Natural killer cell (primary cell): ENCODE data around the gene ITM2B. TPM values are rescaled to one million over a fixed set of nuclear protein-coding genes. Genes with fewer than 3 reads are reported as not detected.
"Not testable (repeated sequence)": the region's sequence is repeated elsewhere in the genome, so short reads cannot be mapped to it uniquely, and the experiment has no call there.

Experiments
- ATAC-seq, 3 donors: fragments of 150-1000 bp in 2 of 3; fragments of 200-7000 bp in 1 of 3; cut with Tn5 transposase; 1 replicate in 1 of 3; 2 replicates in 2 of 3; pipeline ENCODE4 v1.10.0; 2021; ENCODE audit warnings: mild to moderate bottlenecking in 2 of 3, moderate library complexity in 2 of 3
- DNase-seq, 2 donors: peaks; one replicate each; pipeline versions ENCODE4 v3.0.0 to v3.0.0-alpha.2; 2013 to 2021; ENCODE audit warnings: mixed read lengths in 1 of 2
- H3K27ac ChIP-seq: one replicate; pipeline ENCODE4 v1.5.1; 2013; ENCODE audit warnings: mild to moderate bottlenecking, low read length
- H3K27me3 ChIP-seq: one replicate; pipeline ENCODE4 v1.6.1; 2013; ENCODE audit warnings: low read length; ENCODE audit not compliant: control insufficient read depth, insufficient read depth
- H3K36me3 ChIP-seq: one replicate; pipeline ENCODE4 v1.6.1; 2013; ENCODE audit warnings: low read length; ENCODE audit not compliant: control insufficient read depth, insufficient read depth
- H3K4me1 ChIP-seq: one replicate; pipeline ENCODE4 v1.6.1; 2013; ENCODE audit warnings: low read length; ENCODE audit not compliant: control insufficient read depth, insufficient read depth
- H3K4me3 ChIP-seq: one replicate; pipeline ENCODE4 v1.5.1; 2013; ENCODE audit warnings: low read length
- H3K9me3 ChIP-seq: one replicate; pipeline ENCODE4 v1.6.1; 2013; ENCODE audit warnings: low read length; ENCODE audit not compliant: control insufficient read depth, insufficient read depth
- H3K27ac Mint-ChIP-seq, 2 donors: one replicate each; pipeline ENCODE4 v1.8.0; 2022; ENCODE audit warnings: mild to moderate bottlenecking in 2 of 2, mixed read lengths in 2 of 2, moderate library complexity in 1 of 2
- H3K27me3 Mint-ChIP-seq, 2 donors: one replicate each; pipeline ENCODE4 v1.8.0; 2022; ENCODE audit warnings: low read depth in 2 of 2, mixed read lengths in 2 of 2
- H3K36me3 Mint-ChIP-seq: one replicate; pipeline ENCODE4 v1.8.0; 2022; ENCODE audit warnings: mixed read lengths
- H3K4me1 Mint-ChIP-seq, 2 donors: one replicate each; pipeline ENCODE4 v1.8.0; 2022; ENCODE audit warnings: mixed read lengths in 2 of 2
- H3K4me3 Mint-ChIP-seq: one replicate; pipeline ENCODE4 v1.8.0; 2022; ENCODE audit warnings: mild to moderate bottlenecking, moderate library complexity, mixed read lengths
- H3K9me3 Mint-ChIP-seq, 2 donors: one replicate each; pipeline ENCODE4 v1.8.0; 2022; ENCODE audit warnings: mixed read lengths in 2 of 2
- WGBS: methylation state at CpG from one replicate; pipeline ENCODE4 v1.1.7; 2013; ENCODE audit warnings: missing lambda C conversion rate; ENCODE audit not compliant: insufficient coverage; 5-methylcytosine and 5-hydroxymethylcytosine counted together
- intact Hi-C: fragments of 100-400 bp; cut with micrococcal nuclease; formaldehyde crosslinking; loops from one replicate; pipeline ENCODE4 v1.14.2; 2022
- total RNA-seq, 4 donors: library from RNA; stranded (reverse); fragments of 120-200 nt in 1 of 4; gene quantifications; one replicate each; pipeline versions ENCODE4 v1.2.3 to v1.2.4, GENCODE V29; 2013 to 2022
- TF ChIP-seq, protein P1 (sequence below): fragments of 200-600 bp; IDR thresholded peaks from one replicate; pipeline ENCODE4 v1.8.0; 2022; ENCODE audit warnings: antibody characterized with exemption

ITM2B gene
- total RNA-seq, 3 donors from 2014 or later (not counting 1 experiment from before 2014, with no cell fraction given): 305 to 387 (median 309) TPM

- intact Hi-C loops: no loop called here
- H3K4me1 ChIP-seq: peaks cover 7% of the 10 kb centered on the region
- peaks cover 9% of the 10 kb centered on the region for H3K9me3 ChIP-seq
- WGBS: no CpG with 5 or more reads among the region's 3 CpGs
- no peaks in the 10 kb centered on the region for H3K36me3 ChIP-seq
- no peaks in the 10 kb centered on the region for H3K9me3 Mint-ChIP-seq
- no peaks in the 10 kb centered on the region for H3K36me3 Mint-ChIP-seq
- no peak overlapping the region for H3K27ac ChIP-seq
- TF ChIP-seq, protein P1, sequence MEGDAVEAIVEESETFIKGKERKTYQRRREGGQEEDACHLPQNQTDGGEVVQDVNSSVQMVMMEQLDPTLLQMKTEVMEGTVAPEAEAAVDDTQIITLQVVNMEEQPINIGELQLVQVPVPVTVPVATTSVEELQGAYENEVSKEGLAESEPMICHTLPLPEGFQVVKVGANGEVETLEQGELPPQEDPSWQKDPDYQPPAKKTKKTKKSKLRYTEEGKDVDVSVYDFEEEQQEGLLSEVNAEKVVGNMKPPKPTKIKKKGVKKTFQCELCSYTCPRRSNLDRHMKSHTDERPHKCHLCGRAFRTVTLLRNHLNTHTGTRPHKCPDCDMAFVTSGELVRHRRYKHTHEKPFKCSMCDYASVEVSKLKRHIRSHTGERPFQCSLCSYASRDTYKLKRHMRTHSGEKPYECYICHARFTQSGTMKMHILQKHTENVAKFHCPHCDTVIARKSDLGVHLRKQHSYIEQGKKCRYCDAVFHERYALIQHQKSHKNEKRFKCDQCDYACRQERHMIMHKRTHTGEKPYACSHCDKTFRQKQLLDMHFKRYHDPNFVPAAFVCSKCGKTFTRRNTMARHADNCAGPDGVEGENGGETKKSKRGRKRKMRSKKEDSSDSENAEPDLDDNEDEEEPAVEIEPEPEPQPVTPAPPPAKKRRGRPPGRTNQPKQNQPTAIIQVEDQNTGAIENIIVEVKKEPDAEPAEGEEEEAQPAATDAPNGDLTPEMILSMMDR: no peak
- H3K27ac Mint-ChIP-seq: no peak overlapping the region
- no peak overlapping the region for H3K4me3 ChIP-seq
- no peaks in the 10 kb centered on the region for H3K27me3 ChIP-seq
- DNase-seq (no peak), ATAC-seq (no peak)
- peaks cover 11 to 12% of the 10 kb centered on the region in 2 donors for H3K4me1 Mint-ChIP-seq
- no peak overlapping the region for H3K4me3 Mint-ChIP-seq
- H3K27me3 Mint-ChIP-seq: peaks cover 0 to 7% of the 10 kb centered on the region in 2 donors
Observed at GRCh38 chr13:48210178-48210577, 22.8 kb upstream of the ITM2B start.

- peaks cover 14% of the 10 kb centered on the region for H3K4me1 ChIP-seq
- Mint-ChIP-seq H3K4me3 (peak overlapping the region; percentile 59), H3K27me3 (peaks cover 0 to 7% of the 10 kb centered on the region in 2 donors), H3K4me1 (peaks cover 21 to 24% of the 10 kb centered on the region in 2 donors), H3K27ac (peak overlapping the region; percentile 78 to 84), H3K9me3 (no peaks in the 10 kb centered on the region), H3K36me3 (no peaks in the 10 kb centered on the region)
- peak overlapping the region; percentile 24 for H3K27ac ChIP-seq
- intact Hi-C loops: loop anchor here (2.0 kb wide), 1 partner anchor 18 kb away; the partner anchor contains the start of gene ITM2B
- H3K36me3 ChIP-seq: no peaks in the 10 kb centered on the region
- ATAC-seq: peak; percentile 88 to 91 (median 90)
- TF ChIP-seq, protein P1: no peak
- H3K4me3 ChIP-seq: no peak overlapping the region
- no peaks in the 10 kb centered on the region for H3K9me3 ChIP-seq
- WGBS: 25% methylated on average over 1 of the region's 1 CpG
- no peaks in the 10 kb centered on the region for H3K27me3 ChIP-seq
- DNase-seq: peak; percentile 50 to 52
Observed at GRCh38 chr13:48214519-48215121, 18.4 kb upstream of the ITM2B start.

DNA sequence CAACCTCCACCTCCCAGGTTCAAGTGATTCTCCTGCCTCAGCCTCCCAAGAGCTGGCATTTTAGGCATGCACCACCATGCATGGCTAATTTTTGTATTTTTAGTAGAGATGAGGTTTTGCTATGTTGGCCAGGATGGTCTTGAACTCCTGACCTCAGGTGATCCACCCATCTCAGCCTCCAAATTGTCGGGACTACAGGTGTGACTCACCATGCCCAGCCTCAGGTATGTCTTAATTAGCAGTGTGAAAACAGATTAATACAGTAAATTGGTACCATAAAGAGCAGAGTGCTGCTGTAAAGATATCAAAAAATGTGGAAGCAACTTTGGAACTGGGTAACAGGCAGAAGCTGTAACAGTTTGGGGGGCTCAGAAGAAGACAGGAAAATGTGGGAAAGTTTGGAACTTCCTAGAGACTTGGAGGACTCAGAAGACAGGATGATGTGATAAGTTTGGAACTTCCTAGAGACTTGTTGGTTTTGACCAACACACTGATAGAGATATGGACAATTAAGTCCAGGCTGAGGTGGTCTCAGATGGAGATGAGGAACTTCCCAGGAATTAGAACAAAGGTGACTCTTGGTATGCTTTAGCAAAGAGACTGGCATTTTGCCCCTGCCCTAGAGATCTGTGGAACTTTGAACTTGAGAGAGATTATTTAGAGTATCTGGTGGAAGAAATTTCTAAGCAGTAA is 17.3 kb upstream of the ITM2B start:
- not testable (repeated sequence) for H3K27ac ChIP-seq, H3K36me3 ChIP-seq, H3K27me3 Mint-ChIP-seq, DNase-seq, H3K4me3 Mint-ChIP-seq, H3K36me3 Mint-ChIP-seq, H3K9me3 Mint-ChIP-seq, ATAC-seq, H3K9me3 ChIP-seq, H3K4me3 ChIP-seq, H3K27me3 ChIP-seq
- Mint-ChIP-seq H3K4me1 (peaks cover 32 to 34% of the 10 kb centered on the region in 2 donors), H3K27ac (peak overlapping the region; percentile 29 to 84)
- WGBS: 25% methylated on average over 1 of the region's 1 CpG
- peaks cover 20% of the 10 kb centered on the region for H3K4me1 ChIP-seq
- intact Hi-C loops: loop anchor here (2.0 kb wide), 1 partner anchor 17 kb away; the partner anchor contains the start of gene ITM2B

DNA sequence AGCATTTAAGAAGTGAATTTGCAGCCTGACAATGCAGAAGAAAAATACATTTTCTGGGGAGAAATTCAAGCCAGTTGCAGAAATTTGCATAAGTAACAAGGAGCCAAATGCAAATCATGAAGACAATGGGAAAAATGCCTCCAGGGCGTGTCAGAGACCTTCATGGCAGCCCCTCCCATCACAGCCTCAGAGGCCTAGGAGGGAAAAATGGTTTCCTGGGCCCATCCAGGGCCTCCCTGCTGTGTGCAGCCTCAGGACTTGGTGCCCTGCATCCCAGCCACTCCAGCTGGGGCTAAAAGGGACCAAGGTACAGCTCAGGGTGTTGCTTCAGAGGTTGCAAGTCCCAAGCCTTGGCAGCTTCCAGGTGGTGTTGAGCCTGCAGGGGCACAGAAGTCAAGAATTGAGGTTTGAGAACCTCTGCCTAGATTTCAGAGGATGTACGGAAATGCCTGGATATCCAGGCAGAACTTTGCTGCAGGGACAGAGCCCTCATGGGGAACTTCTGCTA is 16.7 kb upstream of the ITM2B start:
- H3K9me3 ChIP-seq: no peaks in the 10 kb centered on the region
- DNase-seq (no peak), ATAC-seq (no peak)
- no peaks in the 10 kb centered on the region for H3K36me3 Mint-ChIP-seq
- no peak overlapping the region for H3K4me3 ChIP-seq
- WGBS: 93% methylated on average over 2 of the region's 2 CpGs
- TF ChIP-seq, protein P1: no peak
- peaks cover 38 to 40% of the 10 kb centered on the region in 2 donors for H3K4me1 Mint-ChIP-seq
- H3K27ac ChIP-seq: no peak overlapping the region
- H3K4me1 ChIP-seq: peaks cover 25% of the 10 kb centered on the region
- intact Hi-C loops: no loop called here
- no peaks in the 10 kb centered on the region for H3K9me3 Mint-ChIP-seq
- H3K27me3 ChIP-seq: no peaks in the 10 kb centered on the region
- no peak overlapping the region for H3K4me3 Mint-ChIP-seq
- peaks cover 0 to 7% of the 10 kb centered on the region in 2 donors for H3K27me3 Mint-ChIP-seq
- H3K27ac Mint-ChIP-seq: no peak overlapping the region
- H3K36me3 ChIP-seq: no peaks in the 10 kb centered on the region
